Embryonic facial prominence (tissue), 1 donor: ENCODE measurements around the gene ZNF254.
"Not testable (repeated sequence)": the region's sequence is repeated elsewhere in the genome, so short reads cannot be mapped to it uniquely, and the experiment has no call there.

Experiments
- DNase-seq: peaks from one replicate; pipeline ENCODE4 v3.0.0-alpha.2; 2016; ENCODE audit errors: extremely low spot score

Gene ZNF254

GRCh38 chr19:24072720-24073119 lies 14.3 kb upstream of the ZNF254 start:
- DNase-seq = no peak

DNA sequence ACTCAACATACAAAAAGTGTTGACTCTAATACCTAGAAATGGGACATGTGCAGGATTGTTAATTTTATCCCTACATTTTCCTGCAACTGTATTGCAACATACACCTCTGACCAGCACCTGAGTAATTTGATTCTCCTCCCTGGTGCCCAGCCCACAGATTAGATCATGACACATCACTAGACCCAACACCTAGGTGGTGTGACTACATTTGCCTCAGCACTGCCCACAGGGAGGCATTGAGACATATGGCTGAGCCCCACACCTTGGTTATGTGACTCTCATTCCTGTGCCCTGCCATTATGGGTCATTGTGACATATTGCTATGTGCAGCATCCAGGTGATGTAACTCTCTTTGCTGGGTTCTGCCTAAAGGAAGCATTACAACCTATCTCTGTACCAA lies 13.2 kb upstream of the ZNF254 start:
- no peak for DNase-seq

DNA sequence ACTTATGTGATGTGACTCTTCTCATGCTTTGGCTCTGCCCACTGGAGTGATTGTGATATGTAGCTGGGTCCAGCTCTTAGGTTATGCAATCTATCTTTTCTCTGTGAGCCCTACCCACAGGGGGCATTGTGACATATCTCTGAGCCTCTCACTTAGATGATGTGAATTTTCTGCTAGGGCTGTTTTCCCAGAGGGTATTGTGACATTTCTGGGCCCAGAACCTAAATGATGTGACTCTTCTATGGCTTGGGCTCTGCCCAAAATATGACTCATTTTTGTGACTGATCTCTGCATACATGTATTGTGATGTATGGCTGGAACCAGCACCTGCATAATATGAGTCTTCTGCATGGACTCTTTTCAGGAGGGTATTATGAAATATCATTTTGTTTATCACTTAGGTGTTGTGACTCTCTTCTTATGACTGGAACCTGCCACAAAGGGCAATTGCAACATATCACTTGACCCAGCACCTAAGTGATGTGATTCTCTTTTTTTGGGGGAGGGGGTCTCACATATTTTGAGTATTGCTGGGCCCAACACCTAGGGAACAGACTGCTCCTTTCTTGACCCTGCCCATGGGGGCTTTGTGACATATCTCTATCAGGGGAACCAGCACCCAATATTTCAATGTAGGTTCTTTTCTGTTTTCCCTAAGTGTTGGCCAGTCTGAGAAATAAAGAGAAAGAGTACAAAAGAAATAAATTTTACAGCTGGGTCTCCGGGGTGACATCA lies 12.1 kb upstream of the ZNF254 start:
- DNase-seq = no peak

GRCh38 chr19:24075530-24075929 lies 11.5 kb upstream of the ZNF254 start:
- not testable (repeated sequence) for DNase-seq

DNA sequence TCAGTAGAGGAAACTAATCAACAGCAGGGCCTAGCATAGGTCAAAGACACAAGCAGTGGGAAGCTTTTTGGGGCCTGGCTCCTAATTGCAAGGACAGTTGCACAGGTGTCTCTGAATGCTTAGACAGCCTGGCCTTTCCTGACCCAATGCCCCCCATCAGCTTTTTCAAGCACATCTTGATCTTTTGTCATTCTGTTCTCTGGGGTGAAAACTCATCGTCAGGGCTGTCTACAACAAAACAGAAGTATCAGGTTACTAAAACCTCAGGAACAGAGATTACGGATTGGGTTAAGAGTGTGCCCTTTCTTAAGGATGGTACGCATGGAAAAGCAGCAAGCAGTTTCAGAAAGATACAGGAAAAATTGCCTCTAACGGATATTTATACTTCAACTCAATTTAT lies 8.3 kb upstream of the ZNF254 start:
- DNase-seq = no peak

DNA sequence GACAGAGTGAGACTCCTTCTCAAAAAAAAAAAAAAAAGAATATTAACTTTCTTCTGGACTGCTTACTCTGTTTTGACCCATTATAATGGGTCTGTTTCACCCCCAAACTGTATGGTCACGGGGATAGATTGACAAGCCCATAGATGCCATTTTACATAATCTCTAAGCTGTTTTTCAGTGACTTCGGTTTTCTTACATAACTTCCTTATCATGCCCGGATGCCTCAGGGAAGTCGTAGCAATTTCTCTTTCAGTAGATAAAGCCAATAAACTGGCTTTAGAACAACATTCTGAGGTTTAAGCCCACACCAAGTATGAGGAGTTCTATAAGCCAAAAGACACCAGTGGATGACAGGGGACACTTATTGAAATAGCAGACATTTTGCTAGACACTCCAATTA lies 5.9 kb upstream of the ZNF254 start:
- no peak for DNase-seq

DNA sequence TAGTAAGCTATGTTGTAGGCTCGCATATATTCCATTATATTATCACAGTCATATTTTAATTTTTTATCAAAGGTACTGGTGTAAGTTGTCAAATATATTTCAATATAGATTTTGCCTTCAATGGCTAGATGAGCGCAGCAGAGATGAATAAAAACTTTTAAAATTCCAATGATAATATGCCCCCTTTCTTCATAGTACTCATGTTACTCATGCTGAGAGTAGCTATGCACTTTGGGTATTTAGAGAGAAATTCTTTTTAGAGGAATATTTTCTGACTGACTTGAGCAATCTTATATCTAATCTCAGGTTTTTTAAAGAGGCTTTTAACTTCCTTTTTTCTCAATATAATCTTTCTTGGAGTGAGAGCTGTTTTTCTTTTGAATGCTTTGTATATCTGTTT lies 11.4 kb downstream of the ZNF254 start:
- no peak for DNase-seq

DNA sequence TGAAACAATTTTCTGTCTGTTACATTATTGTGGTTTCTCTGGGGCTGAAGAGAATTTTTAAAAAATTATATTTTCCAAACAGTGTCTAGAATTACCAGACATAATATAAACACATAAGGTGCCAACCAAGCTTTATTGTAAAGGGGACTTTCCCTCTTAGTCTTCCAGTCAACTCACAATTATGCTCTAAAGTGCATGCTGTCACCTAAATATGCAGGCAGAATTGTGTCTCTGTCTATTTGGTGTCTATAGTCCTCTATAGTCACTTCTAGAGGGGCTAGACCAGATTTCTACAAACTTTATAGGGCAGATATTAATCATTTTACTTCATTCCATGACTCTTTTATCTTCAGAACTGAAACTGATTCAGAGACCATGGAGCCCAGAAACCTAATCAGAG lies 12.8 kb downstream of the ZNF254 start:
- no peak for DNase-seq

GRCh38 chr19:24100597-24100996 lies 13.6 kb downstream of the ZNF254 start:
- DNase-seq = not testable (repeated sequence)

GRCh38 chr19:24101459-24102115 lies 14.6 kb downstream of the ZNF254 start:
- DNase-seq = no peak

- no peak for DNase-seq
Observed at GRCh38 chr19:24127601-24128000, 40.6 kb downstream of the ZNF254 start.

DNA sequence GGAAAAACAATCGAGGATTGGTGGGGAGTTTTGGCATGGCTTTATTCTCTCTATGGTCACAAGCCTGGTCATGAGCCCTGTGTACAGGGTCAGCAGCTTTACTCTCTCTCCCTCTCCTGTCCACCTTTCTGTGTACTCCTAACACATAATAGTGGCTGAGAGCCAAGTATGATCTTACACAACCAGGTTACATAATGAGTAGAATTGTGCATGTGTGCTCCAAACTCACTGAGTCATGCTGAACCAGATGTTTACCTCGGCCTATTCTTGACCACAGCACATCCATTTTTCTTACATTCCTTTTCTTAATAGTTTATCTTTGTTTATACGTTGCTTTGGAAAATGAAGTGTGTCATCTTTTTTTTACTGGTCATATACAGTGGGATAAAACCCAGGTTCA lies 53.1 kb downstream of the ZNF254 start:
- no peak for DNase-seq

DNA sequence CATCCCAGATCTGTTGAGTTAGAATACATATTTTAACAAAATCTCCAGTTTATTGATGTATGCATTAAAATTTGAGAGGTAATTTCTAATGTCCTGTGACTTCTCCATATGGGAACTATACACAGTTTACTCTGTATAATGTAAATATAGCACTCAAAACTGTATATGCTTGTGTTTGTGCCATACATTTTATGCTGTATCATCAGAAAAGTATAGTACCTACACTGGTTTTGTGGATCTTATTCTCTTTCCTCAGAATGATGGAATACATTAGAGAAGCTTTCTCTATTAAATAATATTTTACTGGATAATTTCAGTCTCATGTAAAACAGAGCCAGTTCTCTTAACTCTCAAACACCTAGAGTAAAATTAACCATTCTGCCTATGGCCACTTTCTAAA lies 53.6 kb downstream of the ZNF254 start:
- no peak for DNase-seq

DNA sequence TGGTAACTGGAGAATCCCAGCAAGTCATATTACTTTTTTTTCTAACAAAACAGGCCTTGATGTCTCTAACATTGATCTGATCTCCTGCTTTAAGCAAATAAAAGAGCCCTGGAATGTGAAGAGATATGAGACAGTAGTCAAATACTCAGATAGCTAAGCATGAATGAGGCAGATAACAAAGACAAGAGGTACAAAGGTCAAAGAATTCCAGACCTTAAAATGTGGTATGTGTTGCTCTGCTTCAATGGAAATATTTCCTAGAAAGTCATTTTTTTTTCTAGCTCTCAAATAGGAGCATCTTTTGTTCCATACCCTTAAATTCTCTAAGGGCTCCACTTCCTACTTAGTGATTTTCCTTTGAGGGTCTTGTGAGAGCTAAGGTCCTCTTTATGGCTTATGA lies 54.6 kb downstream of the ZNF254 start:
- DNase-seq = no peak

GRCh38 chr19:24142771-24143170 lies 55.8 kb downstream of the ZNF254 start:
- no peak for DNase-seq

GRCh38 chr19:24159707-24160106 lies 72.7 kb downstream of the ZNF254 start:
- DNase-seq = no peak

DNA sequence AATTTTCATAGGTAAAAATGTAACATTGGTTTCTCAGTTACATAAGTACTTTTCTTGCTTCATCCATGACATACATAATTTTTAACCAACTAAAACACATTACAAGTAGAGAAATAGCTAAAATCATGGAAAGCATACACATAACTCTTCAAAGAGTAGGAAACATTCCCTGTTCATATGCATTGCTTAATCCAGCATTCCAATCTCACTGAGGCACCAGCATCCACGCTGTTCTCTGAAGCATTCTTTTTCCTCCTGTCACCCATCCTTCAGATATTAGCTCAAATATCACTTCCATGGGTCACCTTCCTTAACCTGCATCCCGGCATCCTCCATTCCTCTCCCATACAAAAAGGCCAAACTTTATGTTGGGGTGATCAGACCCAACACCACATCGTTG lies 79.1 kb downstream of the ZNF254 start:
- DNase-seq = no peak

- no peak for DNase-seq
Observed at GRCh38 chr19:24173882-24174281, 86.9 kb downstream of the ZNF254 start.

DNA sequence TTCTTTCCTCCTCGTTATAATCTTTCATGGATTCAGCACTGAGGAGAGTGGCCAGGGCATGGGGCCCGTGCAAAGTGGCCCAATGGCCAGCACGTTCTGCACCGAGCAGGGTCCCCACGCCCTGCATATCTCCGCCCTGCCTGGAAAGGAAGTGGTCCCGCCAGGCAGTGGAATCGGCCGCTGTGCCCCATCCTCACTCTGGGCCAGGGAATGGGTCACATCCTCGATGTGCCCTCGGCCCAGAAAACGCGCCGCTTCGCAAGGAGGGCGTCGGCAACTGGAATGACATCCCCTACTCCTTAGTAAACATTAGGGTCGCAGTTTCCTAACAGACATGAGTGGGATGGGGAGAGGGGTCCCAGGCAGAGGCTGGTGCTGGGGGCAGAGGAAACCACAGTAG lies 90.7 kb downstream of the ZNF254 start:
- no peak for DNase-seq

- DNase-seq = no peak
Observed at GRCh38 chr19:24178207-24178606, 91.2 kb downstream of the ZNF254 start.
